A549 (cell line): Measurements from ENCODE around the gene TMEM51.

ENCODE experiments used
- CEBPB ChIP-seq, 2 experiments: fragments of >200 bp in 1 of 2; sonication (Bioruptor Twin) in 1 of 2; formaldehyde crosslinking in 1 of 2; IDR thresholded peaks; 2 replicates each; pipeline ENCODE4 v1.6.1; 2012 to 2016
- HOXB13 ChIP-seq: fragments of 250-450 bp; sonication (Bioruptor Pico); IDR thresholded peaks from 2 replicates; pipeline ENCODE4 v1.5.0; 2020; ENCODE audit warnings: low read depth, mild to moderate bottlenecking, moderate library complexity
- JUNB ChIP-seq: fragments of >200 bp; sonication (Bioruptor Twin); formaldehyde crosslinking; IDR thresholded peaks from 2 replicates; pipeline ENCODE4 v1.6.1; 2016
- MYC ChIP-seq: IDR thresholded peaks from 2 replicates; pipeline ENCODE4 v1.6.1; 2012; ENCODE audit warnings: mild to moderate bottlenecking, inconsistent platforms, low read length, improper control_type of control experiment, borderline replicate concordance
- POLR2A ChIP-seq: IDR thresholded peaks from 2 replicates; pipeline ENCODE4 v1.6.1; 2012; ENCODE audit warnings: mild to moderate bottlenecking, low read length
- RAD21 ChIP-seq, 2 experiments: fragments of >200 bp in 1 of 2; sonication (Bioruptor Twin) in 1 of 2; formaldehyde crosslinking in 1 of 2; IDR thresholded peaks in 1 of 2; conservative IDR thresholded peaks in 1 of 2; 2 replicates in 1 of 2; 3 replicates in 1 of 2; pipeline ENCODE4 v1.6.1; 2012 to 2018; ENCODE audit warnings: inconsistent platforms in 1 of 2
- RARB ChIP-seq: fragments of 250-450 bp; sonication (Bioruptor Pico); IDR thresholded peaks from 2 replicates; pipeline ENCODE4 v1.8.0; 2021; ENCODE audit warnings: mild to moderate bottlenecking, moderate library complexity
- RNF2 ChIP-seq: fragments of 200-600 bp; sonication (generic); IDR thresholded peaks from 2 replicates; pipeline ENCODE4 v1.6.1; 2016; ENCODE audit warnings: low read depth, mild to moderate bottlenecking, antibody characterized with exemption, moderate library complexity, borderline replicate concordance
- SREBF2 ChIP-seq: fragments of 450-650 bp; IDR thresholded peaks from 2 replicates; pipeline ENCODE4 v1.6.1; 2014; ENCODE audit warnings: mild to moderate bottlenecking, moderate library complexity
- TF ChIP-seq, protein P1 (sequence below): fragments of >200 bp; sonication (Bioruptor Twin); formaldehyde crosslinking; IDR thresholded peaks from 3 replicates; pipeline ENCODE4 v1.5.1; 2016
- TF ChIP-seq, protein P2 (sequence below): fragments of 450-650 bp; IDR thresholded peaks from 2 replicates; pipeline ENCODE4 v1.6.1; 2014; ENCODE audit warnings: antibody characterized with exemption

DNA sequence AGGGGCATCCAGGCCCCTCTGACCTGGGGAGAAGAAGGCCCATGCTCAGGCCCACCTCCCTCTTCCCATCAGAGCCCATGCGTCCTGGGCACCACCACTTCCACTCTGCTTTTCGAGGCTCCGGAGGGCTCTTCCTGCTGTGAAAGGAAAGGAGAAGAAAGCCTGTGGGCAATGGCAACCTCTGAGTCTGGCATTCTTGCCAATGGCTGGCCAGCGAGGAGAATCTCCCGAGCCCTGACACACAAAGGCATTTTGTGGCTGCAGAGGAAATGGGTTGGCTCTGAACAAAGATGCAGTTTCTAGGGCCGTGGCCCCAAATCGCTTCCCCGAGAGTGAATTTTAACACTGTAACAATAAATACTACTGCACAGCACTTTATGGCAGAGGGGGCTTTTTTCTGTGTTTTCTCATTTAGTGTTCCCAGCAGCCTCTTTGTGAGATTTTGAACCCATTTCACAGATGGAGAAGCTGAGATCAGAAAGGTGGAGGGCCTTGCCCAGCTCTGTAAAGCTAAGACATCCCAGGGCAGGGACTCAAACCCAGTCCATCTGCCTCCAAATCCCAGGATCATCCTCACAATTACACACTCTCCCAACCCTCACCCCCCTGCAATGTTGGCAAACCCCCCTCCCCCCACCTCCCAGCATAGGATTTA lies 35.7 kb upstream of the TMEM51 start:
- TF ChIP-seq, protein P1, sequence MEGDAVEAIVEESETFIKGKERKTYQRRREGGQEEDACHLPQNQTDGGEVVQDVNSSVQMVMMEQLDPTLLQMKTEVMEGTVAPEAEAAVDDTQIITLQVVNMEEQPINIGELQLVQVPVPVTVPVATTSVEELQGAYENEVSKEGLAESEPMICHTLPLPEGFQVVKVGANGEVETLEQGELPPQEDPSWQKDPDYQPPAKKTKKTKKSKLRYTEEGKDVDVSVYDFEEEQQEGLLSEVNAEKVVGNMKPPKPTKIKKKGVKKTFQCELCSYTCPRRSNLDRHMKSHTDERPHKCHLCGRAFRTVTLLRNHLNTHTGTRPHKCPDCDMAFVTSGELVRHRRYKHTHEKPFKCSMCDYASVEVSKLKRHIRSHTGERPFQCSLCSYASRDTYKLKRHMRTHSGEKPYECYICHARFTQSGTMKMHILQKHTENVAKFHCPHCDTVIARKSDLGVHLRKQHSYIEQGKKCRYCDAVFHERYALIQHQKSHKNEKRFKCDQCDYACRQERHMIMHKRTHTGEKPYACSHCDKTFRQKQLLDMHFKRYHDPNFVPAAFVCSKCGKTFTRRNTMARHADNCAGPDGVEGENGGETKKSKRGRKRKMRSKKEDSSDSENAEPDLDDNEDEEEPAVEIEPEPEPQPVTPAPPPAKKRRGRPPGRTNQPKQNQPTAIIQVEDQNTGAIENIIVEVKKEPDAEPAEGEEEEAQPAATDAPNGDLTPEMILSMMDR: no peak
- TF ChIP-seq POLR2A: no peak
- no peak for TF ChIP-seq MYC
- no peak for TF ChIP-seq RARB (CRISPR knock-in tag)
- TF ChIP-seq HOXB13 (CRISPR knock-in tag): no peak
- no peak for TF ChIP-seq SREBF2
- no peak for TF ChIP-seq JUNB
- TF ChIP-seq, protein P2, sequence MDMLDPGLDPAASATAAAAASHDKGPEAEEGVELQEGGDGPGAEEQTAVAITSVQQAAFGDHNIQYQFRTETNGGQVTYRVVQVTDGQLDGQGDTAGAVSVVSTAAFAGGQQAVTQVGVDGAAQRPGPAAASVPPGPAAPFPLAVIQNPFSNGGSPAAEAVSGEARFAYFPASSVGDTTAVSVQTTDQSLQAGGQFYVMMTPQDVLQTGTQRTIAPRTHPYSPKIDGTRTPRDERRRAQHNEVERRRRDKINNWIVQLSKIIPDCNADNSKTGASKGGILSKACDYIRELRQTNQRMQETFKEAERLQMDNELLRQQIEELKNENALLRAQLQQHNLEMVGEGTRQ: no peak
- TF ChIP-seq RNF2: no peak
- no peak for TF ChIP-seq CEBPB (IDR thresholded peaks at IDR 0.05)
- TF ChIP-seq RAD21 (conservative IDR thresholded peaks at IDR 0.05 in 1 of 2, IDR thresholded peaks at IDR 0.05 in 1 of 2): no peak
